Measurements from ENCODE around the gene EBPL.
"Not testable (repeated sequence)": the region's sequence is repeated elsewhere in the genome, so short reads cannot be mapped to it uniquely, and the experiment has no call there.

EBPL gene

DNA sequence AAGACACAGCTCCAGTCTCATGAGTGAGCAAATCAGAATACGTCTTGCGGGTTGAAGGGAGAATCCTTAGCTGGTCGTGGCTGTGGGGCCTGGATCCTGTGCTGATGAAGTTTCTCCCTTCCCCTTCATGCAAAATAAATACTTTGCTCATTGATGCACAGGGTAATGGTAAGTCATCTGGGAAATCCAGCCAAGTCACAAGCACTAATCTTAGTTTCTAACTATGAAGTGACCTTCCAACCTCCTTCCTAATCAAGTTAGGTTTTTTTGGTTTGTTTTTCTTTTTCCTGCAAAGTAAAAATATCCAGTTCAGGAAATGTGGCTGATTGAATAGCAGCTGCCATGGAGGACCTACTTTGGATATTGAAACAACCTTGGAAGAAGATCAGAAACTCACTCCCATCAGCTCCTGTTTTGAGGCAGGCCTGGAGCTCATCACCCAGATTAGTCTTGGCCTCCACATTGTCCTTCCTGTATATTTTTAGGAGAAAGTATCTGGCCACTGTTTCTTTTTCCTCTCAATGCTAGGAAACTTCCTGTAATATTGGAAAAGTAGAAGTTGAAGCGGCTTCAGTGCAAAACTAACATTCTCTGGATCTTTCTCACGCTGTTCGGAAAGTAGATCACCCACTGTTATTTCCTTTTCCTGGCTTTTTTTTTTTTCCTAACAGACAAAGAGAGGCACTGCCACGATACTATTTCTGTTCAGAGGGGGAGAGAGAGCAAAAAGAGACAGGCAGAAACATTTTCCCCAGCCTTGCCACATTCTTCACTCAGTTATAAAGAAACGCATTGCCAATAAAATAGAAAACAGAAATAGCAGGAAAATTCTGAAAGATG lies 75.2 kb downstream of the EBPL start:
- no peaks in the 10 kb centered on the region for H3K9me3 ChIP-seq (ENCODE audit: control insufficient read depth, insufficient read depth, low read length)
- no peaks in the 10 kb centered on the region for H3K4me1 ChIP-seq (ENCODE audit: insufficient read depth, low read length)
- no peak overlapping the region for H3K9ac ChIP-seq (ENCODE audit: low read depth, low read length)

DNA sequence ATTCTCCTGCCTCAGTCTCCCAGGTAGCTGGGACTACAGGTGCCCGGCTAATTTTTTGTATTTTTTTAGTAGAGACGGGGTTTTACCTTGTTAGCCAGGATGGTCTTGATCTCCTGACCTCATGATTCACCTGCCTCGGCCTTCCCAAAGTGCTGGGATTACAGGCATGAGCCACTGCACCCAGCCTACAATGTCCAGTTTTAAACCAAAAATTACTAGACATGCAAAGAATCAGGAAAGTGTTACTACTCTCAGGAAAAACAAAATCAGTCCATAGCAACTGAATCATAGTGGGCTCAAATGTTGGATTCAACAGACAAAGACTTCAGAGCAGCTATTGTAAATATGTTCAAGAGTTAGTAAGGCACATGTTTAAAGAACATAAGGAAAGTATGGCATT lies 79.2 kb downstream of the EBPL start:
- H3K9ac ChIP-seq (ENCODE audit: low read depth, low read length); H3K36me3 ChIP-seq (ENCODE audit: insufficient read depth, low read length); H3K4me1 ChIP-seq (ENCODE audit: insufficient read depth, low read length); H3K9me3 ChIP-seq (ENCODE audit: control insufficient read depth, insufficient read depth, low read length): not testable (repeated sequence)

More for the DNA sequence above, 75.2 kb downstream of the EBPL start:
- no peaks in the 10 kb centered on the region for H3K36me3 ChIP-seq (ENCODE audit: insufficient read depth, low read length)
